ENCODE results near the gene ACAA1.
"Not testable (repeated sequence)": the region's sequence is repeated elsewhere in the genome, so short reads cannot be mapped to it uniquely, and the experiment has no call there.

Gene ACAA1

DNA sequence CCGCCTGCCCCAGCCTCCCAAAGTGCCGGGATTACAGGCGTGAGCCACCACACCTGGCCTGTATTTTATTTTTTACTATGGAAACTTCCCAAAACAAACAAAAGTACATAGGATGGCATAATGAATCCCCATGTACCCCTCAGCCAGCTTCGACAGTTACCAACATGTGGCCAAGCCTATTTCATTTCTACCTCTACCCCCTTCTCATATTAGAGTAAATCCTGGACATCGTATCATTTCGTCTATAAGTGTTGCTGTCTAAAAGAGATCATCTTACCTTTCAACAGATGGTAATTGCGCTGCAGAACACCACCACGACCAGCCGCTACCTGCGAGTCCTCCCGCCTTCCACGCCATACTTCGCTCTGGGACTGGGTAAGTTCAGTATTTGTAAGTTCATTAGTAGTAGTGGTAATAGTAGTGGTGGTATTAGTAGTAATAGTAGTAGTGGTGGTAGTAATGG lies 53.0 kb downstream of the ACAA1 start:
- DNase-seq (ENCODE audit: extremely low read depth in 1 of 2, low read depth in 1 of 2) = no peak

DNA sequence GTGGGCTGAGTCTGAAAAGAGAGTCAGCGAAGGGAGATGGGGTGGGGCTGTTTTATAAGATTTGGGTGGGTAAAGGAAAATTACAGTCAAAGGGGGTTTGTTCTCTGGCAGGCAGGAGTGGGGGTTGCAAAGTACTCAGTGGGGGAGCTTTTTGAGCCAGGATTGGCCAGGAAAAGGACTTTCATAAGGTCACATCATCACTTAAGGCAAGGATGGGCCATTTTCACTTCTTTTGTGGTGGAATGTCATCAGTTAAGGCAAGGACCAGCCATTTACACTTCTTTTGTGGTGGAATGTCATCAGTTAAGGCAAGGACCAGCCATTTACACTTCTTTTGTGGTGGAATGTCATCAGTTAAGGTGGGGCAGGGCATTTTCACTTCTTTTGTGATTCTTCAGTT lies 53.7 kb downstream of the ACAA1 start:
- not testable (repeated sequence) for DNase-seq (ENCODE audit: extremely low read depth in 1 of 2, low read depth in 1 of 2)

DNA sequence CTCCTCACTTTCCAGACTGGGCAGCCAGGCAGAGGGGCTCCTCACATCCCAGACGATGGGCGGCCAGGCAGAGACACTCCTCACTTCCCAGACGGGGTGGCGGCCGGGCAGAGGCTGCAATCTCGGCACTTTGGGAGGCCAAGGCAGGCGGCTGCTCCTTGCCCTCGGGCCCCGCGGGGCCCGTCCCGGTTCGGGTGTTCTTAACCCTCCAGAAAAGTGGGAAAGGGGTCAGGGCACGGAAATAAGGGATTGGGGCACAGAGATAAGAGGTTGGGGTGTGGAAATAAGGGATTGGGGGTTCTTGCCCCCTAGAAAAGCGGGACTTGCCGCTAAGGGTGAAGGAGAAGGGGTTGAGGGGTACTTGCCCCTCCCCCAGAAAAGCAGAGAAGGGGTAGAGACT lies 54.6 kb downstream of the ACAA1 start:
- not testable (repeated sequence) for DNase-seq (ENCODE audit: extremely low read depth in 1 of 2, low read depth in 1 of 2)

DNA sequence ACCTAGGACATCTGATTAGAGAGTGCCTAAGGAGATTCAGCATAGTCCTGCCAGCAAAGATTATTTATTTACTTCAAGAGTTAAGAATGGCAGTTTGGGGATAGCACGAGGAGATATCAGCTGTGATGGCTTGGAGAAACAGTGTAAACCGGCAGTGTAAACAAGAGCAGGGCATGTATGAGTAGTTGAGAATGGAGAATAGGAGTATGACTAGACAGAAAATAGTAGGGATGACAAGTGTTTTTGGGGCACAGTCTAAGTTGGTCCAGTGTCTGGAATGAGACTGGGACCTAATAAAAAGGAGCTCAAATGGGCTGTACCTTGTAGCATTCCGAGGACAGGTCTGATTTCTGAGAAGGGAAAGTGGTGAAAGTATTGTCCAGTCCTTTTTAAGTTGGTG lies 59.9 kb downstream of the ACAA1 start:
- not testable (repeated sequence) for DNase-seq (ENCODE audit: extremely low read depth in 1 of 2, low read depth in 1 of 2)

Data from stimulated activated CD8-positive, alpha-beta memory T cell treated with anti-CD3 and anti-CD28 coated beads, Interleukin-7, amount 100 ng/mL, for 48 hours (primary cell).